ENCODE results near the gene KRTAP5-2.
A peak's percentile ranks its signal among the peaks of the same experiment; 100 is the strongest.
"Not testable (repeated sequence)": the region's sequence is repeated elsewhere in the genome, so short reads cannot be mapped to it uniquely, and the experiment has no call there.

KRTAP5-2 gene, protein sequence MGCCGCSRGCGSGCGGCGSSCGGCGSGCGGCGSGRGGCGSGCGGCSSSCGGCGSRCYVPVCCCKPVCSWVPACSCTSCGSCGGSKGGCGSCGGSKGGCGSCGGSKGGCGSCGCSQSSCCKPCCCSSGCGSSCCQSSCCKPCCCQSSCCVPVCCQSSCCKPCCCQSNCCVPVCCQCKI

DNA sequence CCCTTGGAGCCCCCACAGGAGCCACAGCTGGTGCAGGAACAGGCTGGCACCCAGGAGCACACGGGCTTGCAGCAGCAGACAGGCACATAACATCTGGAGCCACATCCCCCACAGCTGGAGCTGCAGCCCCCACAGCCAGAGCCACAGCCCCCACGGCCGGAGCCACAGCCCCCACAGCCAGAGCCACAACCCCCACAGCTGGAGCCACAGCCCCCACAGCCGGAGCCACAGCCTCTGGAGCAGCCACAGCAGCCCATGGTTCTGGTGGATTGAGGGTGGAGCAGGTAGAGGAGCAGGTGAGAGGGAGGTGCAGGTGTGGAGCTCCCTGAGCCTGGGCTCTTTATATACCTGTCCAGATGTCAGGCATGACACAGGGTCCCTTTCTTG is at the start of gene KRTAP5-2:
TSS of gene KRTAP5-2 (minus strand) at position 301 of the 387 bp plus-strand sequence. CDS start at position 257, 44 bp downstream.
- DNase-seq: no peak

- DNase-seq: not testable (repeated sequence)
These were observed 48.4 kb upstream of the KRTAP5-2 start for GRCh38 chr11:1646540-1646939.

GRCh38 chr11:1645357-1645821 is 47.3 kb upstream of the KRTAP5-2 start:
- DNase-seq: no peak

DNA sequence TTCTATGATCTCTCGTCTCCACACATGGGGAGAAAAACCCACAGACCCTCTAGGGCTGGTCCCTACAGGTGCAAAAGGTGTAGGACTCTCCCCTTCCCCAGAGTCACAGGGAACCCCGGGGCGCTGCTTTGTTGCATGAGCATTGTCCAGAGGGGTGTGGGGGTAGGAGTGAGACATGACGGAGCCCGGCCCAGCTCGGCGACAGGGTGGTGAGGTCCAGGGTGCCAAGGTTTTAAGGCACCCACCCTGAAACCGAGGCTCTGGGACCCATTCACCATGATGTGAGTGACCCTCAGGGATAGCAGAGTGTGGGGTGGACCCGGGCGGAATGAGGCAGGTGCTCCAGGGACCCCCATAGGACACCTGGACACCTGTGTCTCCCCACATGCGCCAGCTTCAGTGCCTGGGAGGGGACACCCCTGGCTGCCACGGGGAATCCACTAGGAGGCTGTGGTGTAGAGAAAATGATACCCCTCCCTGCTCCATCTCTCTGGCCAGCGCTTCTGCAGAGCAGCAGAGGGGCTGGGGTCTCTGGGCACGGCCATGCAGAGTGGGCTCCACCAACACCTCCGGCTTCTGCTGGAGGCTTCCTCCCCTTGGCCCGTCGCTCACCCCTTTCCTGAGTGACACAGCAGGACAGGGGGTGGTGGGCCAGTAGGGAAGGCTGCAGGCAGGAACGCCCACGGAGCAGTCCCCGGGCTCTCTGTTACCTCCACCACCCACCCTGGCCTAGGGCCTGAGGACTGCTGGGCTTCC is 46.7 kb upstream of the KRTAP5-2 start:
- DNase-seq: no peak

GRCh38 chr11:1643146-1643690 is 45.1 kb upstream of the KRTAP5-2 start:
- DNase-seq: no peak

- DNase-seq: no peak
These were observed 44.4 kb upstream of the KRTAP5-2 start for GRCh38 chr11:1642288-1643145.

DNA sequence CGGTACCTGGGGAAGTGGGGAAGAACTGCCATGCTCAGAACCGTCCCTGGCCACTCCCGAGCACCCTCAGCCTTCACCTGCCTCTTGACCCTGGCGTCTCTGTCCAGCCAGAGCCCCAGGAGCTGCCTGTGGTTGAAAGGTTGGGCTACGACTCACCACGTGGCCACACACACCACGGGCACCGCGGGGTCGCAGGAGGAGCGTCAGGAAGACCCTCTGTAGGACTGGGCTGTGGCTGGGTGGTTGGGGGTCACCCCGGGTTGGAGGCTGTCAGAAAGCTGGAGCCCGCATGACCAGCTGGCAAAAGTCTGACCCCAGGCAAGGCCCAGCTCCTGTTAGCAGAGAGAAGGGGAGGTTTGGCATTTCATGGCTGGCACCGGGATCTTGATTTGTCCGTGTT is 43.0 kb upstream of the KRTAP5-2 start:
- no peak for DNase-seq

- DNase-seq: peak; percentile 47
These were observed 42.2 kb upstream of the KRTAP5-2 start for GRCh38 chr11:1640076-1640946.

GRCh38 chr11:1639666-1640065 is 41.6 kb upstream of the KRTAP5-2 start:
- DNase-seq: no peak

DNA sequence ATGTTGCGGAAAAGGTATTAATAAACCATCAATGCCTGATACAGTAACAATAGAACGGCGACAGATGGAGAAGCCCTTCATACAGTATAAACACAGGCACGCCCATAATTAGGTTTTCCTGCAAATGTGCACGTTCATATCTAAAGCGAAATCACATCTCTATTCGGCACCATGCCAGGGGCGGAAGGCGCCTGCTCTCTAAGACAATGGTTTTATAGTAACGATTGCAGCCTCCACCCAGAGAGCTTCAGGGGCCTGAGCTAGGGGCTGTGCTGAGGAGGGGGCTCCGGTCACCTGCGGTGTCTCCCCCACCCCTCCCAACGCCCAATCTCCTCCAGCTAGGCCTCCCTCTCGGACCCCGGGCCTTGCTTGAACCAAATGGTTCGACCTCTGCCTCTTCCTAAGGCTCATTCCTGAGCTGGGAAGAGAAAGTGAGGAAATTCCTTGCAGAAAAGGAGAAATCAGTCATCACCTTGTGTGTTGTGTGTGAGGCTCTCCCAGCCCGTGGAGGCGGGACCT is 41.1 kb upstream of the KRTAP5-2 start:
- no peak for DNase-seq

- DNase-seq: no peak
These were observed 40.2 kb upstream of the KRTAP5-2 start for GRCh38 chr11:1638344-1638743.

- no peak for DNase-seq
These were observed 39.5 kb upstream of the KRTAP5-2 start for GRCh38 chr11:1637628-1638027.

GRCh38 chr11:1636291-1636950 is 38.3 kb upstream of the KRTAP5-2 start:
- no peak for DNase-seq

- no peak for DNase-seq
These were observed 35.8 kb upstream of the KRTAP5-2 start for GRCh38 chr11:1633864-1634263.

- no peak for DNase-seq
These were observed 34.1 kb upstream of the KRTAP5-2 start for GRCh38 chr11:1632053-1632714.

- DNase-seq: no peak
These were observed 33.0 kb upstream of the KRTAP5-2 start for GRCh38 chr11:1631066-1631568.

DNA sequence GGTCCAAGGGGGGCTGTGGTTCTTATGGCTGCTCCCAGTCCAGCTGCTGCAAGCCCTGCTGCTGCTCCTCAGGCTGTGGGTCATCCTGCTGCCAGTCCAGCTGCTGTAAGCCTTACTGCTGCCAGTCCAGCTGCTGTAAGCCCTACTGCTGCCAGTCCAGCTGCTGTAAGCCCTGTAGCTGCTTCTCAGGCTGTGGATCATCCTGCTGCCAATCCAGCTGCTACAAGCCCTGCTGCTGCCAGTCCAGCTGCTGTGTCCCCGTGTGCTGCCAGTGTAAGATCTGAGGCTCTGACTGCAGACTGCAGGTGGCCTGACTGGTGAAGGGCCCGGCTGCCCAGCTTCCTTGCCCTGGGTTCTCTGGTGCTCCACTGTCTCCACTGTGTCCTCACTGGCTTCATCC is 32.2 kb upstream of the KRTAP5-2 start:
- DNase-seq: no peak

DNA sequence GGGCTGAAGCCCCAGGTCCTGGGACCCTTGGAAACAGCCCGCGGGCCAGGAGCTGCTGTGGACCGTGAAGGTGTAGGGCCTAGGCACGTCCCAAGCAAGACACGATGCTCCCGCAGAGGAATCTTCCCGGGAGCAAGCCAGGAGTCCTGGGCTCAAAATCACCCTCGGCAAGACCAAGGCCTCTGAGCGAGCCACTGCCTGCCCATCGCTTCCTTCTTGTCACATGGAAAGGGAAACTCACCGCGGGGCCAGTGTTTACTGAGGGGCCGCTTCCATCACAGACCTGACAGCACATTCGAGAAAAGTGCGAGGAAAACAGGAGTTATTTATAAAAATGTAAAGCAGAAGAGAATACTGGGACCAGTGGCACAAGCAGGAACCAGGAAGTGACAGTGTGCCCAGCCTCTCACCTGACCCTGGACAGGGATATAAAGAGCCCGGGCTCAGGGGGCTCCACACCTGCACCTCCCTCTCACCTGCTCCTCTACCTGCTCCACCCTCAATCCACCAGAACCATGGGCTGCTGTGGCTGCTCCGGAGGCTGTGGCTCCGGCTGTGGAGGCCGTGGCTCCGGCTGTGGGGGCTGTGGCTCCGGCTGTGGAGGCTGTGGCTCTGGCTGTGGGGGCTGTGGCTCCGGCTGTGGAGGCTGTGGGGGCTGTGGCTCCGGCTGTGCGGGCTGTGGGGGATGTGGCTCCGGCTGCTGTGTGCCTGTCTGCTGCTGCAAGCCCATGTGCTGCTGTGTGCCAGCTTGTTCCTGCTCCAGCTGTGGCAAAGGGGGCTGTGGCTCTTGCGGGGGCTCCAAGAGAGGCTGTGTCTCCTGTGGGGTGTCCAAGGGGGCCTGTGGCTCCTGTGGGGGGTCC is 31.5 kb upstream of the KRTAP5-2 start, which contains the start of gene KRTAP5-5:
TSS of gene KRTAP5-5 (plus strand) at position 450 of the 860 bp plus-strand sequence. CDS start at position 516, 66 bp downstream.
- DNase-seq: no peak

Measured in activated CD4-positive, CD25-positive, alpha-beta regulatory T cell treated with anti-CD3 and anti-CD28 coated beads, Interleukin-2, amount 50 U/mL, for 72 hours (primary cell).